NT2/D1 (cell line): ENCODE data around the gene LRBA.

Experiments used
- DNase-seq: peaks from one replicate; pipeline ENCODE4 v3.0.0-alpha.2; 2011; ENCODE audit warnings: low read depth, low spot score
- H3K27me3 ChIP-seq: 2 replicates; pipeline ENCODE4 v1.6.0; 2011; ENCODE audit warnings: mild to moderate bottlenecking; ENCODE audit not compliant: insufficient read length, insufficient read depth
- H3K36me3 ChIP-seq: 2 replicates; pipeline ENCODE4 v1.6.1; 2011; ENCODE audit warnings: mild to moderate bottlenecking, low read length, mixed read lengths; ENCODE audit not compliant: insufficient read depth, insufficient read length
- H3K4me1 ChIP-seq: 2 replicates; pipeline ENCODE4 v1.5.1; 2011; ENCODE audit not compliant: insufficient read depth, insufficient read length
- H3K4me3 ChIP-seq: 2 replicates; pipeline ENCODE4 v1.5.1; 2011; ENCODE audit warnings: low read depth; ENCODE audit not compliant: insufficient read length
- H3K9ac ChIP-seq: 2 replicates; pipeline ENCODE4 v1.6.0; 2011; ENCODE audit warnings: low read depth; ENCODE audit not compliant: insufficient read length
- H3K9me3 ChIP-seq: 2 replicates; pipeline ENCODE4 v1.5.1; 2011; ENCODE audit warnings: mild to moderate bottlenecking, low read length; ENCODE audit not compliant: insufficient read depth
- SUZ12 ChIP-seq: IDR thresholded peaks from 2 replicates; pipeline ENCODE4 v1.6.1; 2011; ENCODE audit not compliant: insufficient read length, insufficient read depth; ENCODE audit errors: extremely low read depth
- YY1 ChIP-seq: IDR thresholded peaks from 2 replicates; pipeline ENCODE4 v1.6.1; 2011; ENCODE audit not compliant: insufficient read length, insufficient read depth
- ZNF274 ChIP-seq: IDR thresholded peaks from 2 replicates; pipeline ENCODE4 v1.6.1; 2011; ENCODE audit warnings: mild to moderate bottlenecking, low read depth, low read length

The LRBA gene

DNA sequence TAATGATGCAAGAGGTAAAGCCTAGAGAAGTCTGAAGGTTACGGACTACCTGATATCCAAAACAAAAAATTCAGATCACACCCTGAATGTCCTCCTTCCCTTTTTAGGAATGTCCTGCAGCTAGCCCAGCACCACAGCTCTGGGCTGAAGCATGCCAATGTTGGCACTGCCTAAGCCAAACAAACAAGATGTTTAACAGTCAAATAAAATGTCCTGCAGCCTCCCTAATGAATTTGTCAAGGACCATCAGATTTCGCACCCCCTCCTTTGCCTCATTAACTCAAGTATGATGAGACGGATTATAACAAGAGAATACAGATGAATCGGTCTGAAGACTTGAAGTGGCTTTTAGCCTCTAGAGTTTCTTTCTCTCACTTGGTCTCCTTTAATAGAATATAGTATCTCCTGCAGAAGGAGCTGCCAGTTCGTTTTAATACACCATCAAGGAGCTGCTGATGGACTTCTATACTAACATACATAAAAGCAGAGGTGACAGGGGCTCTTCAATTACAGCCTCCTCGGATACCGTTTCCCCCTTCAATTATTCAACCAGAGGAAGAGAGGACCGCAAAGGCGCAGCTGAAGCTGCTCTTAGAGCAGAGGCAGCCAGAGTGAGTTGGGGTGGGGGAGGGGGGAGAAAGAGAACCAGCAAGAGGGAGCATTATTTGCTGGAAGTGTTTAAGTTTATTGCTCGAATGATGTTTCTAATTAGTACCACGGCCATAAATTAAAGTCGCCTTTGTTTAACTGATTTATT is 436.2 kb downstream of the LRBA start:
- Histone ChIP-seq H3K27me3 (peaks cover 61% of the 10 kb centered on the region), H3K9ac (no peak overlapping the region), H3K9me3 (no peaks in the 10 kb centered on the region), H3K4me3 (peak overlapping the region; percentile 37), H3K4me1 (peaks cover 3% of the 10 kb centered on the region), H3K36me3 (no peaks in the 10 kb centered on the region)
- TF ChIP-seq SUZ12 (no peak), YY1 (no peak), ZNF274 (no peak)
- DNase-seq, result no peak

DNA sequence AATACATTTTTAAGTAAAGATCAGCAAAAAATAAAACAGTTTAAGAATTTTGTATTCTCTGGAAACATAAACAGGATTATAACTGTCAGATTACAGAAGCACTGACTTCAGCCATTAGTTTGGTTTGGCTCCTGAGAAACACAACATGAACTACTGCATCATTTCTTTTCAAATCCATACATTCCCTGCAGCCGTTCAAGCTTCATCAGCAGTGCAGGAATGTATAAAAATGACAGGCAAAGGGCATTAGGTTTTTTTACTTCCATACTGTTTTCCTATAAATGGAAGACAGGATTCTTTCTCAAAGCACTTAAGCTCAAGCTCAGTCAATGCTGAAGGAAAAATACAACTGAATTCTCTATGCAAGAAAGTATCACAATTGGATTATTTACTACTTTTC is 437.3 kb downstream of the LRBA start:
- Histone ChIP-seq H3K9ac (no peak overlapping the region), H3K27me3 (peaks cover 50% of the 10 kb centered on the region), H3K36me3 (no peaks in the 10 kb centered on the region), H3K4me3 (no peak overlapping the region), H3K9me3 (no peaks in the 10 kb centered on the region), H3K4me1 (peaks cover 3% of the 10 kb centered on the region)
- DNase-seq, result no peak
- TF ChIP-seq YY1, result no peak
- TF ChIP-seq SUZ12, result no peak
- TF ChIP-seq ZNF274, result no peak

DNA sequence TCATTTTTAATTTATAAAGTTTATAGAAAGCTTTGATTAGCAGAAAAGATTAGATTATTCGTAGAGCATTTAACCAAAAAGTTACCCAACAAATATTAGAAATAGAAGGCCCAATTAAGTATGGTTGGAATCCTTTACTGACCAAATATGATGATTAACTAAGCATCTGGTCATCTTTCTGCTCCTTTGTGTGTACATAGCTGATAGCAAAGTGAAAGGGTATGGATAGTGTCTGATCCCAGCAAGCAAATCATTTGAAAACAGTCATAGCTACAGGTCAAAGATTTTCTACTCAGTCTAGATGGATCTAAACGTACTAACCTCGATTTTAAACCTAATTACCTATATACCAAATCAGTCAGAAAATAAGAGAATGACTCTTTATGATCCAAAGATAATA is 440.4 kb downstream of the LRBA start:
- Histone ChIP-seq H3K36me3 (no peaks in the 10 kb centered on the region), H3K4me3 (no peak overlapping the region), H3K9ac (no peak overlapping the region), H3K9me3 (no peaks in the 10 kb centered on the region), H3K27me3 (peaks cover 19% of the 10 kb centered on the region), H3K4me1 (peaks cover 3% of the 10 kb centered on the region)
- no peak for DNase-seq
- TF ChIP-seq SUZ12 (no peak), YY1 (no peak), ZNF274 (no peak)

GRCh38 chr4:150573534-150573933 is 441.6 kb downstream of the LRBA start:
- Histone ChIP-seq H3K27me3 (peaks cover 8% of the 10 kb centered on the region), H3K36me3 (no peaks in the 10 kb centered on the region), H3K9me3 (no peaks in the 10 kb centered on the region), H3K4me1 (no peaks in the 10 kb centered on the region), H3K9ac (no peak overlapping the region), H3K4me3 (no peak overlapping the region)
- TF ChIP-seq YY1, result no peak
- TF ChIP-seq ZNF274, result no peak
- TF ChIP-seq SUZ12, result no peak
- no peak for DNase-seq

DNA sequence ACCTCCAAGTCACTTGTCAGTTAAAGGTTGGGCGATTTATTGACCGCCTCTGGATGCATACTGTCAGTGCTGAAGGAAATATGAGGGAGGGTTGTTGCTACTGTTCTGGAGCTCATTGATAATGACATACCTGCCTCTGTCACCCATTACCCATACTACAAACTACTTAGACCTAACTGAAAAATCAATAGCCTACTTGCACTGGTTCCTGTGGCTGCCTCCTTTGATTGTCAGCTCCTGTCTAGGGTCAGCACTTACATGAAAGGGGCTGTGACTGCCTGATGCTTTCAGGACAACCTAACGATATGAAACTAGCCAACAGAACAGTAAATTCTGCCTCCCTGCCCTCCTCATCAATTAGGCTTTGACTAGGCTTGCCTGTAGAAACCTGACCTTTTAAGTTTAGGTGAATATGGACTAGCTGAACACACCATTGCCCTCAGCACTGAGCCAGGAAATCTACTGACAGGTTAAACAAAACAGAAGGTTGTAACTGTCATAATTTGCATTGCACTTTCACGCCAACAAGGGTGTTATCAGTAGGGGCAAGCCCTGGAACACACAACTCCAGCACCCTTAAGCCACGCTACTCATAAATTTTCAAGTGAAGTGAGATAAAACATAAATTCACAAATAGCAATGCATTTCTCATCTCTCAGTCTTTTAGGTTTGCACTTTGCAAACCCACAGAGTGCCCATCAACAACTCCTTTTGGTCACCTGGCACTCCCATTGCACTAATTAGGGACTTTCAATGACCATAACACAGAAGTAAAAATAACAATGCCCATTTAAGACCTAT is 442.2 kb downstream of the LRBA start:
- H3K9ac ChIP-seq, result no peak overlapping the region
- no peaks in the 10 kb centered on the region for H3K36me3 ChIP-seq
- H3K27me3 ChIP-seq, result peaks cover 3% of the 10 kb centered on the region
- no peak for TF ChIP-seq SUZ12
- no peak for TF ChIP-seq ZNF274
- no peak for TF ChIP-seq YY1
- no peak for DNase-seq
- no peaks in the 10 kb centered on the region for H3K9me3 ChIP-seq
- H3K4me3 ChIP-seq, result no peak overlapping the region
- H3K4me1 ChIP-seq, result no peaks in the 10 kb centered on the region

DNA sequence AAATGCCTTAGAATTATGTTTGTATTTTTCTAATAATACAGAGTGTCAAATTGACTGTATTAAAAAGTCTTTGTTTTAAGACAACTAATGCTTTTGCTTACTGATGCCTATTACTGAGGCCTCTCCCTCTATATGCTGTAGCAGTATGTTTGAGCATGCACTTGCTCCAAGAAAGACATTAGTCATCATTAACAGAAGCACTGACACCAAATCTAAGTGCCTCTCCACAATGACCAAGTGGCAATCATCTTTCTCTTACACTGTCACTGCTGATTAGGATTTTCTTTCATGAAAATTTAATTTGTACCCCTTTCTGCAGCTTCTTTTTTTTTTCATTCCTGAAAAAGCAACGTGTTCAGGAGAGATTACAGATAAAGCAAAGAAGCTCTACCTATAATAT is 444.2 kb downstream of the LRBA start:
- TF ChIP-seq YY1 (no peak), SUZ12 (no peak), ZNF274 (no peak)
- no peaks in the 10 kb centered on the region for H3K27me3 ChIP-seq
- H3K4me3 ChIP-seq, result no peak overlapping the region
- H3K36me3 ChIP-seq, result no peaks in the 10 kb centered on the region
- H3K9me3 ChIP-seq, result no peaks in the 10 kb centered on the region
- no peak for DNase-seq
- no peaks in the 10 kb centered on the region for H3K4me1 ChIP-seq
- no peak overlapping the region for H3K9ac ChIP-seq

DNA sequence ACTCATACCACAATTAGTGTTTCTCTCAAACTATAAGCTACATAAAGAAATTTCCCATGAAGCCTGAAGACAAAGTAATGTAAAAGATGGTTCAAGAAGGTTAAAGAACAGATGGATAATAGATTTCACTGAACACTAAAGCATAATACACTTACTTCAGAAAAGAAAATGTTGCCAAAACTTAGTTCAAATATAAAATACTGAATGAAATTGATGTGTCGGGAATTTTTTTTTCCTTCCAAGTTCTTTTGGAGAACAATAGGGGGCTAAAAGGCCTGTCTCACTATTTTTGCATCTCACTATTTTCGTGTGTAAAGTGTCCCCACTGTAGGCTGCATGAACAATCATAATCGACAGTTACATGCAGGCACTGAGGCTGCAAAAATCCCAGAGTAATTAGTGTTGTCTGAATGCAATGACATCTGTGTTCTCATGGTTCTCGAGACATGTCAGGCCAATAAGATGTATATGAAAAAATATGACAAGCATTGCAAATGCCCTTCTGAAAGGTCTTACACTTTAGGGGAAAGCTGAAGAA is 445.0 kb downstream of the LRBA start:
- Histone ChIP-seq H3K36me3 (no peaks in the 10 kb centered on the region), H3K9ac (no peak overlapping the region), H3K9me3 (no peaks in the 10 kb centered on the region; the same call in 1 of the 2 replicates), H3K4me3 (no peak overlapping the region), H3K4me1 (no peaks in the 10 kb centered on the region), H3K27me3 (no peaks in the 10 kb centered on the region)
- DNase-seq, result no peak
- TF ChIP-seq YY1, result no peak
- TF ChIP-seq ZNF274, result no peak
- TF ChIP-seq SUZ12, result no peak
